NT2/D1 (cell line): Measurements from ENCODE around the gene PRR20G.

Experiments
- SUZ12 ChIP-seq: IDR thresholded peaks from 2 replicates; pipeline ENCODE4 v1.6.1; 2011; ENCODE audit not compliant: insufficient read length, insufficient read depth; ENCODE audit errors: extremely low read depth
- YY1 ChIP-seq: IDR thresholded peaks from 2 replicates; pipeline ENCODE4 v1.6.1; 2011; ENCODE audit not compliant: insufficient read length, insufficient read depth
- ZNF274 ChIP-seq: IDR thresholded peaks from 2 replicates; pipeline ENCODE4 v1.6.1; 2011; ENCODE audit warnings: mild to moderate bottlenecking, low read depth, low read length

- TF ChIP-seq YY1 (no peak), ZNF274 (no peak), SUZ12 (no peak)
Measured at GRCh38 chr3:127238602-127239001, 49.2 kb downstream of the PRR20G start.
